NOMO-1 (cell line): ENCODE results near the gene STIMATE.
A peak's percentile ranks its signal among the peaks of the same experiment; 100 is the strongest.

ENCODE experiments used
- DNase-seq, 2 experiments: peaks; one replicate each; lab custom pipeline; 2025; ENCODE audit not compliant: unreplicated experiment in 2 of 2; lab: John Stamatoyannopoulos, UW

Gene STIMATE

DNA sequence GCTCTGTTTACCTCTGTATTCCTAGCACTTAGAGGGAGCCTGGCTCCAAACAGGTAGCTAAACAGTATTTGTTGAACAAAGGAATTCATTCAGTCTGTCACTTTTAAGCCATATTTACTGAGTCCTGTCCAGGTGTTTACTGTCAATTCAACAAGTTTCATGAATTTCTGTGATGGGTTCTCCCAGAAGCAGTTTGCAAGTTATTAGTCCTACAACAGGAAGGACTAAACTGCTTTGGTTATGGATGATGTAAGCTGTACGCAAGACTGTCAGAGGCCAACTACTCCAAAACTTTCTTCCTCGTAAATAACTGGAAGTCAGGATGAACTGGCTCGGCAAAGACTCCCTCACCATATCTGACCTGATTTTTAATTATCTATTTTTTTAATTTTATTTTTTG is 25.1 kb downstream of the STIMATE start:
- no peak for DNase-seq

- no peak for DNase-seq
Observed at GRCh38 chr3:52871761-52872160, 25.6 kb downstream of the STIMATE start.

GRCh38 chr3:52870471-52870870 is 26.9 kb downstream of the STIMATE start:
- no peak for DNase-seq

GRCh38 chr3:52866427-52866826 is 30.9 kb downstream of the STIMATE start:
- DNase-seq: no peak

DNA sequence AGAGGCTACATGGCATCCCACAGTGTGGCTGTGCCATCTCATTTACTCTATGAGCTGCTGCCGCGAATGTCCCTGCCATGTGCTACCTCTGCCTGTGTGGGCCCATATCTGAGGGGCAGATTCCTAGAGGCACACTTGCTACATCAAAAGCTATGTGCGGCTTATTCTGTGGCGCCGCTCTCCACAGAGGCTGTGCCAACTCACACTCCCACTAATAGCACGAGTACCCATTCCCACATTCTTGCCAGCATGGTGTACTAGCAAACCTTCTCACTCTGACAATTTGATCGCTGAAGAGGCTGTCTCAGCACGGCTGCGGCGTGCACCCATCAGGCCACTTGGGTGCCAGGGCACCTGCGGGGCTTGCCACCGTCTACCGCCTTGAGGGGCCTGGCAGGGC is 31.4 kb downstream of the STIMATE start:
- DNase-seq: no peak

DNA sequence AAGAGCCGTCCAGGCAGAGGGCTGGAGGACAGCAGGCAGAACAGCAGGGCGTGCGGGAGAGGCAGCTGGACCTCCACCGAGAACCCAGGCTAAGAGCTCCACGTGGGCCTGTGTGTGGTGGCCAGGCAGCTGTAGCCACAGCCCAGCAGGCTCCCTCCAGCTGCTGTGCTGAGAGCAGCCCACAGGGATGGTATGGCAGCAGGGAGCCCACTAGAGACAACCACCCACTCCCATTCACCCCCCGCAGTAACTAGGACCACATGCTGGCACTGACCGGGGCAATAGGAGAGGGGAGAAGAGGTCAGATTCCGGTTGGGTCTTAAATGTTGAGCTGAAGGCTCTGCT is 37.0 kb downstream of the STIMATE start:
- no peak for DNase-seq

DNA sequence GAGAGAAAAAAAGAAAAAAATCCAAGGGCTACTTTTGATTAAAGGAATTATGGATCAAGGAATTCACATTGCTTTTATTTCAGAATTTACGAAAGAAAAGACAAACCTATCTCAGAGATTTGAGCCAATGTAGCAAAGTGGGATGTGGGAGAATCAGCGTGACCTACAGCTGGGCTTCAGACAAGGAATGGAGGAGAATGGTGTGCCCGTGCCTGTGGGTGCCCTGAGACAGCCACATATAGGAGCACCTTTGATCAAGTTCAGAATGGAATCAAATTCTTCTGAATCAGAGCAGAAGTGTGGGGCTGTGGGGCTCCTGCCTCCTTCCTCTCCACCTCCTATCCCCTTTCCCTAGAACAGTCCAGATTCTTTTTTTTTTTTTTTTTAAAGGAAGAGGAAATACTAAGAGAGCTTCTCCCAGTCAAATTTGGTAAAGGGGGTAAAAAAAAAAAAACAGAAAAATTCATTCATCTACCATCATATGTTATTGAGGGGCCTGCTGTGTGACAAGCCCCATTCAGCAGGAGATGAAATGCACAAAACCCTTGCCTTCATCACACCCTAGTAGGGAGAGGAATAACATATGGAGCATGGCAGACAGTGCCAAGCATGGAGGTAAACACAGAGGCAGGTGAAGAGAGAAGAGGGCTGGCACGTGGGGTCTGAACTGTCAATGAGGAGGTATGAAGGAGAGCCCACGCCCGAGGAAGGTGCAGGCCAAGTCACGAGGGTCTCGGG is 37.5 kb downstream of the STIMATE start:
- no peak for DNase-seq

DNA sequence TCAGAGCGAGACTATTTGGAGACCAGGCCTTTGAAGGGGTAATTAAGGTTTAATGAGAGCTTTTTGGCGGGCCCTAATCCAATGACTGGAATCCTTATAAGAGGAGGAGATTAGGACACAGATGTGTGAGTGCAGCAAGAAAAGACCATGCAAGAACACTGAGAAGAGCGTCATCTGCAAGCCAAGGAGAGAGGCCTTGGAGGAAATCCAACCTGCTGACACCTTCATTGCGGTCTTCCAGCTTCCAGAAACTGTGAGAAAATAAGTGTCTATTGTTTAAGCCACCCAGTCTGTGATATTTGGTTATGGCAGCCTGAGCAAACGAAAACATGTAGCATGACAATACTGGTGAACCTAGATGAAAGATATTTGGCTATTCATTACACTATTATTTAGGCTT is 39.5 kb downstream of the STIMATE start:
- no peak for DNase-seq

- no peak for DNase-seq
Observed at GRCh38 chr3:52857133-52857532, 40.2 kb downstream of the STIMATE start.

DNA sequence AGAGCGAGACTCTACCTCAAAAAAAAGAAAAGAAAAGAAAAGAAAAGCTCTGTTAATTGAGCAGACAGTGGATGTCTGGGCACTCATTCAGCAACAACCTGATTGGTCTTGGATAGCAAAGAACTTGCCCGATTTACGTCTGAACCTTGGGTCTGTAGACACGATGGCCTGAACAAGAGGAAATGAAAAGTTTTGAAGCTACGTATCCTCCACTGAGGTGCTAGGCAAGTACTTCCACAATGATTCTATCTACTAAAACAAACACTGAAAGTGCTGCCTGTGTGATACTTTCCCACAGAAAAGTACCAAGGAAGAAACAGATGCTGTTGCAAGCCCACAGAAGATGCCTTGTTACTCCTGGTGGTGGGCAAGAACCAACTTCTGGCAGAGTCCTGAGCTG is 40.7 kb downstream of the STIMATE start:
- DNase-seq: no peak

DNA sequence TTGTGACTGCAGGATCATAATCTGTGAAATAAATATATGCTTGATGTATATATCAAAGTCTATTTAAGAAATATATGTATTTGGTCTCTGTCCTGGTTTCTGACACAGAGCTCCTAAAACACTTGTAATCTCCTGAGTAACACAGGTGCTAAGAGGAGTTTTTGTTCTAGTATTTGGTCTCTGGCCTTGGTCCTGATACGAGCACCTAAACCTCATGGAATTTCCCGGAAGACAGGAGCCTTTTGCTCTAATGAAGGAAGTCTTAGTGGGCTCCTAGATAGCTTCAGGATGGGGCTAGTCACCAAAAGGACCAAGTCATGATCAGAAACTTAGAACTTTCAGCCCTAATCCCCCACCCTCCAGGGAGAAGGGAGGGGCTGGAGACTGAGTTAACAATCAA is 43.3 kb downstream of the STIMATE start:
- no peak for DNase-seq

DNA sequence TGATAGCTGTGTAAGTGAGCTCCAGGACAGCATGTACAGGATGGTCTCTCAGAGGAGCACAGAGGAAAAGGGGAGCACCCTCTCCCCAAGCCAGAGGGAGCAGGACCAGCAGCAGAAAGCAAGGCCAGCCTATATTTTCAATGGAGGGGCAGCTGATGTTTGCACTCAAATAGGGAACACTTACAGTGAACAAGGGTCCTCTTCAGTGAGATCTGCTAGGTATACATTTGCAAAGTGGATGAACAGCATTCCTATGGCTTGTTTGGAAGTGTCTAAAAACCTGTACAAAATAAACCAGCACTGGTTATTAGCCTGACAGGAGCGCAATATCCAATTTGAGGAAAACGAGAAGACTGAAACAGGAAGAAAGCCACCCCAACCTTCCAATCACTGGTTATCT is 44.9 kb downstream of the STIMATE start:
- DNase-seq: no peak

DNA sequence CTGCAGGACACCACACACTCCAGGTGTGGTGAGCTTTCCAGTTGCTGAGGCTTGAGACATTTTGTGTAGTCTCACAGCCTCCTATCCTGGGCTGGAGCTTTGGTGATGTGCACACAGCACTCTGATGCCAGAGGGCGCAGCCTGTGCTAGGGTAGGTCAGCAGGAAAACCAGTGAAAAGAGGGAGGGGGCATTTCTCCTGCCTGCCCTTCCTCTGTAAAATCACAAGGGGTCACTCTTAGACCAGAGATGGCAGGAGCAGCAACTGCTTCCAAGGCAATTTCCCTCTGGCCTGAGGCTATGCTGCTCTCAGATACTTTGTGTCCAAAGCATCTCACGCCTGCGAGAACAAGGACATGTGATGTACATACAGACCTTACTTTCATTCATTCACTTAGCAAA is 46.0 kb downstream of the STIMATE start:
- peak; percentile 23 to 37 for DNase-seq

DNA sequence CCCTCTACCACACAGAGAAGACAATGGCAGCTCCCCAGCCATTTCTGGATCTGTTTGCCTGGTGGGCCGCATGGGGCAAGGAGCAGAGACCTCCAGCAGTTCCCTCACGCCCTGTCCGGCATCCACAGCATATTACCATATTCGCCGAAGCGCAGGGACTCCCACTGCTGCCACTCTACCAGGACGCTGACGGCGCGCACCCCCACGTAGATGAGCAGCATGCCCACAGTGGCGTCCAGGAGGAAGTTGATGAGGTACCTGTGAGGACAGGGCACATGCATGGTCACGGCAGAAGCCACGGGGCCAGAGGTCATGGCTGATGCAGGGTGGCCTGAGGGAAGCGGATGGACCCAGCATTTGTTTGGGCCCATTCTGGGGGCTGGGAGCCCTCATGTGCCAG is 47.7 kb downstream of the STIMATE start:
- DNase-seq: no peak

GRCh38 chr3:52848617-52849016 is 48.7 kb downstream of the STIMATE start:
- no peak for DNase-seq

- DNase-seq: no peak
Observed at GRCh38 chr3:52847726-52848125, 49.6 kb downstream of the STIMATE start.

GRCh38 chr3:52847241-52847640 is 50.1 kb downstream of the STIMATE start:
- no peak for DNase-seq

- DNase-seq: peak in 1 of 2 experiments; percentile 4
Observed at GRCh38 chr3:52846432-52846965, 50.8 kb downstream of the STIMATE start.

DNA sequence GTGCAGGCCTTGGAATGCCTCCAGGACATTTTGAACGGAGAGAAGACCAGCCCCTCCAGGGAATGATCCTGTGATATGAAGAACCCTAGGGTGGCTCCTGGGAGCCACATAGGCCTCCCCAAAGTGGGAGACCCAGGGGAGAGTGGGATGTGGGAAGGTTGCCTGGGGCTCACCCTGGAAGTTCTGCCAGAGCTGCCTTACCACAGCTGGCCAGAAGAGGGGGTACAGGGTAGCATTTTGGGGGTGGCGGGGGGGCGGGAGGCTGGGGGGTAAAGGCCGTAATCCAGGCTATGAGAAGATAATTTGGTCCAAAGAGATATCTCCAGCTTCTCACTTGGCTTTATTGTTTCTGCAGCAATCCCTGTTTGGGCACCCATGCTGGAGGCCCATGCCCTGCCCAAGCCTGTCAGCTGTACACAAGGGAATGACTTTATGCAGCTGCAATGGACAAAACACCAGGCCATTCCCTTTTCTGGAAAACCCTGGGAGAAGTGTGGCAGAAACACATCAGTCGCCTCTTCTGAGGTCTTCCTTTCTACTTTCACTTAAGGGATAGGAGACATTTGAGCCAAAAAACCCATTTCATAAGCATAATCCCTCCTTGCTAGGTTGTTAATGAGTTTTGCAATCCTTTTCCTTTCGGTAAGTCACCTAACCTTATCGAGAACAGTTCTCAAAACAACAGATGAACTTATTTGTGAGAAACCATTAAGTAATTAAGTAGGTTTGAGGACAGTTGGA is 51.5 kb downstream of the STIMATE start:
- DNase-seq: no peak

DNA sequence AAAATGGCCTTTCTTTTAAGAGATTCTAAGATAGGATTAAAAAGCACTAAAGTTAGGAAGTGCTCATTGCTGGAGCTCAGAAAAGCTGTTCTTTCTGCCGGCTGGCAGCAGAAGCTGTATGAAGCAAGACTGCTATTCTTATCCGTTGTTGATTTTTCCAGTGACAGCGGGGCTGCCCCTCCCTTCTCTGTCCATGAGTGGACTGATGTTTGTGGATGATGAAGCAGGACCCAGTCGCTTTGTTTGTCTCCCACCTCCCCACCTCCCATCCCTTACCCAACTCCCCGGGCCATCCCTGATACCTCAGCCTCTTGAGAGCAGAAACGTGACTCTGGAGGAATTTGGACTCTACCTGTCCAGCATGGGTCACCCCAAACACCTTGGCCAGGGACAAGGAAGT is 52.2 kb downstream of the STIMATE start:
- DNase-seq: peak; percentile 31 to 37

- peak; percentile 46 to 52 for DNase-seq
Observed at GRCh38 chr3:52844290-52844975, 52.9 kb downstream of the STIMATE start.

- DNase-seq: no peak
Observed at GRCh38 chr3:52843881-52844280, 53.5 kb downstream of the STIMATE start.
